Measurements from ENCODE around the gene EIF2B2.

- TF ChIP-seq EZH2 (IDR thresholded peaks at IDR 0.05; ENCODE audit: insufficient read depth, poor library complexity, severe bottlenecking) (no peak), EZH2phosphoT487 (IDR thresholded peaks at IDR 0.05; ENCODE audit: insufficient read depth, low read depth) (no peak)
Measured at GRCh38 chr14:75015496-75015895, 12.8 kb downstream of the EIF2B2 start.
